ENCODE data around the gene RBM39.

GRCh38 chr20:35669221-35669620 lies 72.8 kb downstream of the RBM39 start:
- no peak for TF ChIP-seq CTCF (IDR thresholded peaks at IDR 0.05; ENCODE audit: low read length)
- no peak for TF ChIP-seq EZH2phosphoT487 (IDR thresholded peaks at IDR 0.05; ENCODE audit: low read length)
- TF ChIP-seq EZH2 (optimal IDR thresholded peaks at IDR 0.05; ENCODE audit: low read depth, low read length), result no peak
